A549 (cell line): ENCODE results near the gene ICOSLG. TPM values are rescaled to one million over a fixed set of nuclear protein-coding genes. Genes with fewer than 3 reads are reported as not detected.

Source experiments
- ATAC-seq, 2 experiments: fragments of 200-7000 bp in 1 of 2; fragments of >200 bp in 1 of 2; cut with Nextera tagmentation in 1 of 2; cut with Tn5 transposase in 1 of 2; 3 replicates each; pipeline versions ENCODE4 v1.8.0 to v1.9.1; 2018 to 2020; ENCODE audit warnings: mild to moderate bottlenecking in 1 of 2, moderate library complexity in 1 of 2
- CTCF ChIA-PET: fragments of 300-600 bp; sonication (Branson Sonifier 250); formaldehyde crosslinking; extraction: SDS; loops from one replicate; lab custom pipeline; 2021; ENCODE audit warnings: antibody characterized with exemption, inconsistent platforms; lab: Yijun Ruan, JAX
- POLR2A ChIA-PET: fragments of 350-600 bp; formaldehyde crosslinking; extraction: SDS; loops from one replicate; lab custom pipeline; 2021; ENCODE audit warnings: antibody characterized with exemption, inconsistent platforms; lab: Yijun Ruan, JAX
- DNase-seq, 2 experiments: peaks; one replicate each; pipeline versions ENCODE4 v3.0.0 to v3.0.0-alpha.2; 2011 to 2016; ENCODE audit warnings: low read depth in 1 of 2, low spot score in 1 of 2
- FAIRE-seq: peaks from 2 replicates; lab custom pipeline; 2011; peaks lifted over from hg19 to GRCh38; lab: Jason Lieb, UNC
- H3K27ac ChIP-seq, 2 experiments: fragments of >200 bp; sonication (Bioruptor Twin); formaldehyde crosslinking; 3 replicates each; pipeline ENCODE4 v1.5.1; 2016 to 2017
- H3K4me1 ChIP-seq: fragments of >200 bp; sonication (Bioruptor Twin); formaldehyde crosslinking; 3 replicates; pipeline ENCODE4 v1.6.1; 2016
- H3K4me2 ChIP-seq: fragments of >200 bp; sonication (Bioruptor Twin); formaldehyde crosslinking; 3 replicates; pipeline ENCODE4 v1.6.1; 2016
- H3K4me3 ChIP-seq: fragments of >200 bp; sonication (Bioruptor Twin); formaldehyde crosslinking; 3 replicates; pipeline ENCODE4 v1.5.1; 2016
- H3K9me3 ChIP-seq: fragments of >200 bp; sonication (Bioruptor Twin); formaldehyde crosslinking; 3 replicates; pipeline ENCODE4 v1.6.1; 2016
- CBX8 ChIP-seq: fragments of 200-600 bp; sonication (generic); IDR thresholded peaks from 2 replicates; pipeline ENCODE4 v1.6.1; 2016
- CEBPB ChIP-seq, 2 experiments: fragments of >200 bp in 1 of 2; sonication (Bioruptor Twin) in 1 of 2; formaldehyde crosslinking in 1 of 2; IDR thresholded peaks; 2 replicates each; pipeline ENCODE4 v1.6.1; 2012 to 2016
- CHD2 ChIP-seq: fragments of 150-350 bp; IDR thresholded peaks from 2 replicates; pipeline ENCODE4 v1.6.1; 2014; ENCODE audit warnings: low read length; ENCODE audit not compliant: partially characterized antibody
- EP300 ChIP-seq, 2 experiments: fragments of >200 bp; sonication (Bioruptor Twin); formaldehyde crosslinking; IDR thresholded peaks; 2 replicates in 1 of 2; 3 replicates in 1 of 2; pipeline ENCODE4 v1.6.1; 2016 to 2017
- ESRRA ChIP-seq: fragments of 150-350 bp; IDR thresholded peaks from 2 replicates; pipeline ENCODE4 v1.6.1; 2014; ENCODE audit warnings: mild to moderate bottlenecking, low read length, borderline replicate concordance
- FOSB ChIP-seq: fragments of 250-450 bp; sonication (Bioruptor Pico); IDR thresholded peaks from 2 replicates; pipeline ENCODE4 v1.5.0; 2020; ENCODE audit warnings: mild to moderate bottlenecking, moderate library complexity
- FOXS1 ChIP-seq: fragments of 250-450 bp; sonication (Bioruptor Pico); IDR thresholded peaks from 2 replicates; pipeline ENCODE4 v1.5.0; 2020; ENCODE audit warnings: mild to moderate bottlenecking, moderate library complexity
- GATA3 ChIP-seq: IDR thresholded peaks from 2 replicates; pipeline ENCODE4 v1.6.1; 2012; ENCODE audit warnings: borderline replicate concordance
- HDAC2 ChIP-seq: fragments of 200-600 bp; sonication (generic); IDR thresholded peaks from 2 replicates; pipeline ENCODE4 v1.6.1; 2016
- HOXB5 ChIP-seq: fragments of 250-450 bp; sonication (Bioruptor Pico); IDR thresholded peaks from 2 replicates; pipeline ENCODE4 v1.5.0; 2020; ENCODE audit warnings: mild to moderate bottlenecking, moderate library complexity
- MAFK ChIP-seq: fragments of 450-650 bp; IDR thresholded peaks from 2 replicates; pipeline ENCODE4 v1.6.1; 2014; ENCODE audit not compliant: partially characterized antibody
- MAZ ChIP-seq: fragments of 150-350 bp; IDR thresholded peaks from 2 replicates; pipeline ENCODE4 v1.6.1; 2014; ENCODE audit warnings: antibody characterized with exemption, low read depth, low read length, borderline replicate concordance
- NPAS2 ChIP-seq: fragments of 250-450 bp; sonication (Bioruptor Pico); IDR thresholded peaks from 2 replicates; pipeline ENCODE4 v1.8.0; 2022; ENCODE audit warnings: mild to moderate bottlenecking, moderate library complexity, borderline replicate concordance
- POLR2A ChIP-seq: IDR thresholded peaks from 2 replicates; pipeline ENCODE4 v1.6.1; 2012; ENCODE audit warnings: mild to moderate bottlenecking, low read length
- RAD21 ChIP-seq, 2 experiments: fragments of >200 bp in 1 of 2; sonication (Bioruptor Twin) in 1 of 2; formaldehyde crosslinking in 1 of 2; IDR thresholded peaks in 1 of 2; conservative IDR thresholded peaks in 1 of 2; 2 replicates in 1 of 2; 3 replicates in 1 of 2; pipeline ENCODE4 v1.6.1; 2012 to 2018; ENCODE audit warnings: inconsistent platforms in 1 of 2
- SMC3 ChIP-seq: fragments of >200 bp; sonication (Bioruptor Twin); formaldehyde crosslinking; IDR thresholded peaks from 3 replicates; pipeline ENCODE4 v1.6.1; 2018; ENCODE audit warnings: inconsistent platforms
- SREBF2 ChIP-seq: fragments of 450-650 bp; IDR thresholded peaks from 2 replicates; pipeline ENCODE4 v1.6.1; 2014; ENCODE audit warnings: mild to moderate bottlenecking, moderate library complexity
- TFCP2L1 ChIP-seq: fragments of 250-450 bp; sonication (Bioruptor Pico); IDR thresholded peaks from 2 replicates; pipeline ENCODE4 v1.5.0; 2021; ENCODE audit warnings: mild to moderate bottlenecking
- TP53 ChIP-seq: fragments of 250-450 bp; sonication (Bioruptor Pico); IDR thresholded peaks from 2 replicates; pipeline ENCODE4 v1.5.0; 2021; ENCODE audit warnings: mild to moderate bottlenecking, moderate library complexity
- ZSCAN20 ChIP-seq: fragments of 250-450 bp; sonication (Bioruptor Pico); IDR thresholded peaks from 2 replicates; pipeline ENCODE4 v1.8.0; 2022; ENCODE audit warnings: mild to moderate bottlenecking, moderate library complexity
- WGBS: methylation state at CpG from one replicate; pipeline ENCODE4 v1.1.6; 2017; ENCODE audit errors: missing lambda C conversion rate; 5-methylcytosine and 5-hydroxymethylcytosine counted together
- polyA plus RNA-seq, 4 experiments: library from polyadenylated mRNA; depleted of rRNA in 3 of 4; stranded (reverse); fragments of >200 nt; fragmentation: RNase III in 1 of 4; extraction: RNeasy Plus Mini Kit Qiagen cat#74134 plus additional on column Dnase treatment in 1 of 4; gene quantifications; 2 replicates in 3 of 4; 3 replicates in 1 of 4; pipeline ENCODE4 v1.2.3, GENCODE V29; 2011 to 2017
- TF ChIP-seq, protein P1 (sequence below): fragments of 150-350 bp; IDR thresholded peaks from 2 replicates; pipeline ENCODE4 v1.6.1; 2014; ENCODE audit warnings: low read depth, mild to moderate bottlenecking, low read length
- TF ChIP-seq, protein P2 (sequence below): fragments of 250-450 bp; sonication (Bioruptor Pico); IDR thresholded peaks from 2 replicates; pipeline ENCODE4 v1.5.0; 2021; ENCODE audit warnings: mild to moderate bottlenecking, moderate library complexity, borderline replicate concordance

The ICOSLG gene
- polyA plus RNA-seq, 2 of the 4 experiments (the other 2 are of a cell fraction): 0.32 to 0.79 TPM

DNA sequence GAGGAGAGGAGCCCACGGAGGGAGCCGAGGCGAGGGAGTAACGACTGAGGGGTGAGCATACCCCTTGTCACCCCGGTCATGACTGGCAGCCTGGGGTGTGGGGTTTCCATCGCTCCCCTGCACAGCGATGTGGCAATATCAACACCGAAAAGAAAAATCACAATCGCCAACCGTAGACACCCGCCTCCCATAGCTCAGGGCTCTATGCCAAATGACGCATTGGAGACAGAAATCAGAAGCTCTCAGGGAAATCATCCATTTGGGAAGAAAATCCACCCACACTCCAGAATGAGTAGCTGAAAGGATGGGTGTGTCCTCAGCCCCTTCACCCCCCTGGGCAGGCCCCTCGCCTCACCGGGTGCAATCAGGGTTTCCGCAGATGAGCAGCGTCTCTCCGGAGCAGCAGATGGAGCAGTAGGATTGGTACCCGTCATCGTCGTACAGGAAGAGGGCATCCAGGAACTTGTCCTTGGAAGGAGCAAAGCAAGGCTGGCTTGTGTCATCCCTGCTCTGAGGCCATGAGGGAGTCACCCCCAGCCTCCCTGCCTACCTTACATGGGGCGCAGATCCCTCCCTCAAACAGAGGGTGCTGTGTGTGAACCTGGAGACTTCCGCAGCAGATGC lies 18.5 kb upstream of the ICOSLG start:
- ChIA-PET CTCF (interaction anchor here (0.9 to 1.6 kb wide), 2 partner anchors 8 to 38 kb away, joined by 3 to 6 read pairs; no protein-coding TSS in a partner anchor), POLR2A (no interaction called here)
- Histone ChIP-seq H3K4me3 (no peak overlapping the region), H3K27ac (no peak overlapping the region), H3K9me3 (no peaks in the 10 kb centered on the region), H3K4me2 (no peak overlapping the region)
- DNase-seq: no peak
- 76% methylated on average over 18 of the region's 22 CpGs for whole genome bisulfite sequencing
- TF ChIP-seq CHD2 (no peak), ESRRA (no peak), GATA3 (no peak), MAZ (no peak), SMC3 (no peak), SREBF2 (no peak)
- TF ChIP-seq, all 56 proteins: peak for 0
- no peak for FAIRE-seq
- ATAC-seq: no peak
- no peaks in the 10 kb centered on the region for H3K4me1 ChIP-seq

DNA sequence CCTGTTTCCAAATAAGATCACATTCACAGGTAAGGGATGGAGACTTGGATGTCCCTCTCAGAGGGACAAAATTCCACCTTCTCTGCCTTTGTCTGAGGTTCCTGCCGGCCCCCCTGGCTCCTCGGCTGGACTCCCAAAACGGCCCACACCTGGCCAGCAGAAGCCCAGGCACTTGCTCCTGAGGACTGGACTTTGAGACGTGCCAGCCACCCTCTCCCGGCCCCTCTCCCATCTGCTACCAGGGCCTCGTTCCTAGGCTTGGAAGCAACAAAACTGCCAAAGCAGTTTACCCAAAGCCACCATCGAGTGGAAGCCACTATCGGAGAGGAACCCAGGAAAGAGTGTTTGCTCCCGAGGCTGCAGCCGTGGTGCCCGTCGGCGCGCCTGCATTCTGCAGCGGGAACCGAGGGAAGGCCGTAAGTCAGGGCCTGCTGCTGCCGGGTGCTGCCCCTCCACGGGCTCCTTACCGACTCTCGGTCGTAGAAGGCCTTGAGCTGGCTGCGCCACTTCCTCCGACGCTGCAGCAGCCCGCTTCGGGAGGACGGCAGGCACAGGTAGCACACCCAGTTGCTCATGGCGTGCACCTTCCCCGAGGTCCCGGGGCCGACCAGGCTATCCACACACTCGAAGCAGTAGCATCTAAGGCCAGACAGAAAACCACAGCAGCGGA lies 17.4 kb upstream of the ICOSLG start:
- POLR2A ChIA-PET: no interaction called here
- no peak for ATAC-seq
- CTCF ChIA-PET: interaction anchor here (1.6 kb wide), 1 partner anchor 39 kb away, joined by 6 read pairs; no protein-coding TSS in a partner anchor
- WGBS: 73% methylated on average over 10 of the region's 34 CpGs
- no peak overlapping the region for H3K27ac ChIP-seq
- TF ChIP-seq RAD21 (conservative IDR thresholded peaks at IDR 0.05 in 1 of 2, IDR thresholded peaks at IDR 0.05 in 1 of 2): no peak
- no peak for TF ChIP-seq ZSCAN20
- TF ChIP-seq, protein P1, sequence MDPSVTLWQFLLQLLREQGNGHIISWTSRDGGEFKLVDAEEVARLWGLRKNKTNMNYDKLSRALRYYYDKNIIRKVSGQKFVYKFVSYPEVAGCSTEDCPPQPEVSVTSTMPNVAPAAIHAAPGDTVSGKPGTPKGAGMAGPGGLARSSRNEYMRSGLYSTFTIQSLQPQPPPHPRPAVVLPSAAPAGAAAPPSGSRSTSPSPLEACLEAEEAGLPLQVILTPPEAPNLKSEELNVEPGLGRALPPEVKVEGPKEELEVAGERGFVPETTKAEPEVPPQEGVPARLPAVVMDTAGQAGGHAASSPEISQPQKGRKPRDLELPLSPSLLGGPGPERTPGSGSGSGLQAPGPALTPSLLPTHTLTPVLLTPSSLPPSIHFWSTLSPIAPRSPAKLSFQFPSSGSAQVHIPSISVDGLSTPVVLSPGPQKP: no peak
- TF ChIP-seq, all 56 proteins: peak for 0
- FAIRE-seq (no peak), DNase-seq (no peak)
- H3K9me3 ChIP-seq: no peaks in the 10 kb centered on the region
- H3K4me2 ChIP-seq: no peak overlapping the region
- H3K4me1 ChIP-seq: no peaks in the 10 kb centered on the region
- H3K4me3 ChIP-seq: no peak overlapping the region

DNA sequence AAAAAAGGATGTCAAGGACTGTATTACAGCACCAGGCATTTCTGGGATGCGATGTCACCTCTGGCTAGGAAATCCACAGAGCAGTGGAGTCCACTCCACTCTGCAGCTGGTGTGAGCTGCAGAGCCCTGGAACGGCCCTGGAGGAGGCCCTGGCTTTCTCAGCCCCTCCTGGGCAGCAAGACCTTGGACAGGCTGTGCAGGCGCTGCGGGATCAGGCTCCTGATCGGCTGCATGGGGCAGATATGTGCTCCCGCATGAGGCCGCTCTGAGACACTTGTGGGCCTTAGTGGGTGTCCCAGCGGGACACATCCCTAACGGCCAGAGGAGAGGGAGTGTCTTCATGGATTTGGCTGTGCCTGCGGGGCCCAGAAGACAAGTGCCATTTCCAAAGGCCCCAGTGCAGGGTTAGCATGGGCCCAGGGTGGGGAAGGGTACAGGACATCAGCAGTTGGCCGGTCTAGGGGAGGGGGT lies 14.8 kb upstream of the ICOSLG start:
- TF ChIP-seq NPAS2 (no peak), SMC3 (no peak), TP53 (CRISPR knock-in tag) (no peak), POLR2A (no peak), HOXB5 (CRISPR knock-in tag) (no peak), HDAC2 (no peak), ESRRA (no peak), CEBPB (IDR thresholded peaks at IDR 0.05) (no peak), ZSCAN20 (no peak), TFCP2L1 (no peak), FOSB (CRISPR knock-in tag) (no peak), FOXS1 (CRISPR knock-in tag) (no peak), RAD21 (conservative IDR thresholded peaks at IDR 0.05 in 1 of 2, IDR thresholded peaks at IDR 0.05 in 1 of 2) (no peak), CBX8 (no peak), MAFK (no peak), EP300 (IDR thresholded peaks at IDR 0.05) (no peak)
- TF ChIP-seq, protein P2, sequence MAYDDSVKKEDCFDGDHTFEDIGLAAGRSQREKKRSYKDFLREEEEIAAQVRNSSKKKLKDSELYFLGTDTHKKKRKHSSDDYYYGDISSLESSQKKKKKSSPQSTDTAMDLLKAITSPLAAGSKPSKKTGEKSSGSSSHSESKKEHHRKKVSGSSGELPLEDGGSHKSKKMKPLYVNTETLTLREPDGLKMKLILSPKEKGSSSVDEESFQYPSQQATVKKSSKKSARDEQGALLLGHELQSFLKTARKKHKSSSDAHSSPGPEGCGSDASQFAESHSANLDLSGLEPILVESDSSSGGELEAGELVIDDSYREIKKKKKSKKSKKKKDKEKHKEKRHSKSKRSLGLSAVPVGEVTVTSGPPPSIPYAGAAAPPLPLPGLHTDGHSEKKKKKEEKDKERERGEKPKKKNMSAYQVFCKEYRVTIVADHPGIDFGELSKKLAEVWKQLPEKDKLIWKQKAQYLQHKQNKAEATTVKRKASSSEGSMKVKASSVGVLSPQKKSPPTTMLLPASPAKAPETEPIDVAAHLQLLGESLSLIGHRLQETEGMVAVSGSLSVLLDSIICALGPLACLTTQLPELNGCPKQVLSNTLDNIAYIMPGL (CRISPR knock-in tag): no peak
- TF ChIP-seq, all 56 proteins: peak for 0
- DNase-seq: no peak
- CTCF ChIA-PET: no interaction called here
- POLR2A ChIA-PET: no interaction called here
- Histone ChIP-seq H3K27ac (no peak overlapping the region), H3K4me2 (no peak overlapping the region), H3K4me3 (no peak overlapping the region), H3K9me3 (no peaks in the 10 kb centered on the region), H3K4me1 (no peaks in the 10 kb centered on the region)
- ATAC-seq: no peak
- WGBS: 87% methylated on average over 2 of the region's 11 CpGs
- no peak for FAIRE-seq
